ENCODE measurements around the gene SPAG4.

SPAG4 gene

GRCh38 chr20:35625584-35626385, 10.2 kb downstream of the SPAG4 start:
- DNase-seq: no peak

- DNase-seq: no peak
Observed at GRCh38 chr20:35626386-35627001, 10.9 kb downstream of the SPAG4 start.

GRCh38 chr20:35627121-35627520, 11.5 kb downstream of the SPAG4 start:
- DNase-seq: no peak

- no peak for DNase-seq
Observed at GRCh38 chr20:35629427-35630145, 14.0 kb downstream of the SPAG4 start.

- no peak for DNase-seq
Observed at GRCh38 chr20:35630636-35631035, 15.0 kb downstream of the SPAG4 start.

- DNase-seq: no peak
Observed at GRCh38 chr20:35632539-35633115, 17.0 kb downstream of the SPAG4 start.

GRCh38 chr20:35635652-35636051, 20.0 kb downstream of the SPAG4 start:
- no peak for DNase-seq

- DNase-seq: no peak
Observed at GRCh38 chr20:35636095-35636494, 20.5 kb downstream of the SPAG4 start.

GRCh38 chr20:35637276-35637675, 21.6 kb downstream of the SPAG4 start:
- DNase-seq: no peak

GRCh38 chr20:35638751-35639150, 23.1 kb downstream of the SPAG4 start:
- no peak for DNase-seq

- no peak for DNase-seq
Observed at GRCh38 chr20:35640724-35641123, 25.1 kb downstream of the SPAG4 start.

- no peak for DNase-seq
Observed at GRCh38 chr20:35641743-35642142, 26.1 kb downstream of the SPAG4 start.

- no peak for DNase-seq
Observed at GRCh38 chr20:35643045-35643444, 27.4 kb downstream of the SPAG4 start.

- no peak for DNase-seq
Observed at GRCh38 chr20:35644806-35645205, 29.2 kb downstream of the SPAG4 start.

GRCh38 chr20:35648836-35649235, 33.2 kb downstream of the SPAG4 start:
- DNase-seq: no peak

GRCh38 chr20:35650632-35651031, 35.0 kb downstream of the SPAG4 start:
- DNase-seq: no peak

- DNase-seq: no peak
Observed at GRCh38 chr20:35651958-35652357, 36.3 kb downstream of the SPAG4 start.

- DNase-seq: no peak
Observed at GRCh38 chr20:35652641-35653429, 37.2 kb downstream of the SPAG4 start.

- DNase-seq: no peak
Observed at GRCh38 chr20:35653430-35653734, 37.8 kb downstream of the SPAG4 start.

GRCh38 chr20:35653893-35654292, 38.3 kb downstream of the SPAG4 start:
- DNase-seq: no peak

GRCh38 chr20:35654415-35654814, 38.8 kb downstream of the SPAG4 start:
- DNase-seq: no peak

GRCh38 chr20:35657271-35657670, 41.6 kb downstream of the SPAG4 start:
- DNase-seq: no peak
